IMR-90 (cell line): ENCODE results near the gene IL18RAP. TPM values are rescaled to one million over a fixed set of nuclear protein-coding genes. Genes with fewer than 3 reads are reported as not detected.

Experiments used
- ATAC-seq: fragments of 200-7000 bp; cut with Tn5 transposase; 2 replicates; pipeline ENCODE4 v1.9.1; 2020; ENCODE audit warnings: low read depth, mild to moderate bottlenecking, moderate library complexity
- BruUV-seq: library from RNA; stranded (reverse); fragments of 400-500 nt; replicated peaks from 2 replicates; lab custom pipeline; 2021; lab: Mats Ljungman, UMichigan
- CTCF ChIA-PET: fragments of 300-600 bp; formaldehyde crosslinking; extraction: SDS; loops from one replicate; lab custom pipeline; 2021; ENCODE audit warnings: antibody characterized with exemption; lab: Yijun Ruan, JAX
- POLR2A ChIA-PET: fragments of 300-600 bp; sonication (Branson Sonifier 250); formaldehyde crosslinking; loops from one replicate; lab custom pipeline; 2022; ENCODE audit warnings: antibody characterized with exemption; ENCODE audit not compliant: unreplicated experiment; lab: Charles Lee
- DNase-seq: peaks from one replicate; pipeline ENCODE4 v3.0.0; 2013
- H2AFZ ChIP-seq: replicated peaks from 2 replicates; pipeline ENCODE3; 2013; ENCODE audit warnings: low read length, mild to moderate bottlenecking; ENCODE audit not compliant: poor library complexity
- H2AK5ac ChIP-seq: 2 replicates; pipeline ENCODE4 v1.6.1; 2013; ENCODE audit warnings: low read depth, low read length, inconsistent platforms
- H2AK9ac ChIP-seq: replicated peaks from 2 replicates; pipeline ENCODE3; 2013; ENCODE audit warnings: mild to moderate bottlenecking, low read depth, low read length, moderate library complexity; ENCODE audit not compliant: poor library complexity
- H2BK120ac ChIP-seq: 2 replicates; pipeline ENCODE4 v1.6.1; 2013; ENCODE audit warnings: low read depth, low read length, inconsistent platforms
- H2BK15ac ChIP-seq: 3 replicates; pipeline ENCODE4 v1.6.1; 2013; ENCODE audit warnings: low read depth, low read length, inconsistent platforms
- H2BK20ac ChIP-seq: 2 replicates; pipeline ENCODE4 v1.6.1; 2013; ENCODE audit warnings: low read depth, mild to moderate bottlenecking, inconsistent platforms, low read length, moderate library complexity
- H2BK5ac ChIP-seq: 2 replicates; pipeline ENCODE4 v1.6.1; 2013; ENCODE audit warnings: mild to moderate bottlenecking, low read depth, low read length, inconsistent platforms; ENCODE audit not compliant: poor library complexity, severe bottlenecking
- H3K14ac ChIP-seq: replicated peaks from 2 replicates; pipeline ENCODE4 v1.6.1; 2013; ENCODE audit warnings: low read depth, low read length, inconsistent platforms
- H3K18ac ChIP-seq: 2 replicates; pipeline ENCODE4 v1.6.1; 2013; ENCODE audit warnings: low read depth, low read length, control low read depth
- H3K23ac ChIP-seq: 2 replicates; pipeline ENCODE4 v1.6.1; 2013; ENCODE audit warnings: low read depth, low read length, inconsistent platforms
- H3K27ac ChIP-seq: 2 replicates; pipeline ENCODE4 v1.5.1; 2013; ENCODE audit warnings: mild to moderate bottlenecking, control low read depth, low read length; ENCODE audit not compliant: insufficient read depth
- H3K27me3 ChIP-seq: 2 replicates; pipeline ENCODE4 v1.6.1; 2013; ENCODE audit warnings: low read length; ENCODE audit not compliant: control insufficient read depth, insufficient read depth
- H3K36me3 ChIP-seq: 2 replicates; pipeline ENCODE4 v1.6.1; 2013; ENCODE audit warnings: low read length, mixed read lengths; ENCODE audit not compliant: control insufficient read depth, insufficient read depth
- H3K4ac ChIP-seq: 2 replicates; pipeline ENCODE4 v1.6.1; 2013; ENCODE audit warnings: low read depth, low read length, inconsistent platforms
- H3K4me1 ChIP-seq: 2 replicates; pipeline ENCODE4 v1.6.1; 2013; ENCODE audit warnings: low read length, mixed read lengths; ENCODE audit not compliant: control insufficient read depth, insufficient read depth
- H3K4me2 ChIP-seq: 2 replicates; pipeline ENCODE4 v1.6.1; 2013; ENCODE audit warnings: low read depth, mild to moderate bottlenecking, control low read depth, low read length, moderate library complexity
- H3K4me3 ChIP-seq: 2 replicates; pipeline ENCODE4 v1.5.1; 2013; ENCODE audit warnings: low read depth, mild to moderate bottlenecking, control low read depth, low read length, moderate library complexity; ENCODE audit not compliant: insufficient read depth
- H3K56ac ChIP-seq: 2 replicates; pipeline ENCODE4 v1.6.1; 2013; ENCODE audit warnings: low read length, inconsistent platforms; ENCODE audit not compliant: insufficient read depth; ENCODE audit errors: extremely low read depth
- H3K79me1 ChIP-seq, 2 experiments: 2 replicates each; pipeline ENCODE4 v1.6.1; 2013; ENCODE audit warnings: low read length in 2 of 2, inconsistent platforms in 1 of 2, low read depth in 1 of 2
- H3K9ac ChIP-seq: 2 replicates; pipeline ENCODE4 v1.6.1; 2013; ENCODE audit warnings: low read depth, low read length, control low read depth
- H3K9me1 ChIP-seq: 2 replicates; pipeline ENCODE4 v1.6.1; 2013; ENCODE audit warnings: low read length, inconsistent platforms; ENCODE audit not compliant: insufficient read depth
- H3K9me3 ChIP-seq: 2 replicates; pipeline ENCODE4 v1.6.1; 2013; ENCODE audit warnings: low read length; ENCODE audit not compliant: control insufficient read depth, insufficient read depth
- H4K20me1 ChIP-seq: 2 replicates; pipeline ENCODE4 v1.6.1; 2013; ENCODE audit warnings: low read length, inconsistent platforms; ENCODE audit not compliant: insufficient read depth
- H4K5ac ChIP-seq: 2 replicates; pipeline ENCODE4 v1.6.1; 2013; ENCODE audit warnings: mild to moderate bottlenecking, low read depth, low read length, control low read depth
- H4K8ac ChIP-seq, 2 experiments: 2 replicates each; pipeline ENCODE4 v1.6.1; 2013; ENCODE audit warnings: low read depth in 2 of 2, low read length in 2 of 2, control low read depth in 1 of 2, inconsistent platforms in 1 of 2
- H4K91ac ChIP-seq: 2 replicates; pipeline ENCODE4 v1.6.1; 2013; ENCODE audit warnings: low read depth, low read length, inconsistent platforms; ENCODE audit not compliant: insufficient read depth
- BHLHE40 ChIP-seq: fragments of 150-350 bp; IDR thresholded peaks from 2 replicates; pipeline ENCODE4 v1.6.1; 2016; ENCODE audit warnings: mild to moderate bottlenecking, low read depth, low read length
- CEBPB ChIP-seq: IDR thresholded peaks from 2 replicates; pipeline ENCODE4 v1.6.1; 2012; ENCODE audit warnings: low read depth, low read length, improper control_type of control experiment
- CHD1 ChIP-seq: IDR thresholded peaks from 2 replicates; pipeline ENCODE4 v1.6.1; 2012; ENCODE audit warnings: low read depth, low read length, improper control_type of control experiment
- FOS ChIP-seq: fragments of 150-350 bp; IDR thresholded peaks from 2 replicates; pipeline ENCODE4 v1.6.1; 2016; ENCODE audit warnings: low read depth, low read length
- MAFK ChIP-seq: IDR thresholded peaks from 2 replicates; pipeline ENCODE4 v1.6.1; 2012; ENCODE audit warnings: low read depth, low read length, improper control_type of control experiment
- MXI1 ChIP-seq: IDR thresholded peaks from 2 replicates; pipeline ENCODE4 v1.6.1; 2012; ENCODE audit warnings: low read depth, mild to moderate bottlenecking, low read length, moderate library complexity, borderline replicate concordance
- NFE2L2 ChIP-seq: fragments of 150-350 bp; IDR thresholded peaks from 2 replicates; pipeline ENCODE4 v1.6.1; 2016; ENCODE audit warnings: low read depth, mild to moderate bottlenecking, low read length
- POLR2A ChIP-seq: IDR thresholded peaks from 2 replicates; pipeline ENCODE4 v1.6.1; 2012; ENCODE audit warnings: mild to moderate bottlenecking, low read depth, low read length
- RAD21 ChIP-seq: IDR thresholded peaks from 2 replicates; pipeline ENCODE4 v1.6.1; 2012; ENCODE audit warnings: low read length, improper control_type of control experiment
- RCOR1 ChIP-seq: IDR thresholded peaks from 2 replicates; pipeline ENCODE4 v1.6.1; 2012; ENCODE audit warnings: mild to moderate bottlenecking, low read length, improper control_type of control experiment; ENCODE audit not compliant: insufficient replicate concordance
- RFX5 ChIP-seq: IDR thresholded peaks from 2 replicates; pipeline ENCODE4 v1.8.0; 2012; ENCODE audit warnings: low read depth, mild to moderate bottlenecking, low read length, moderate library complexity
- SMC3 ChIP-seq: fragments of 150-350 bp; IDR thresholded peaks from 2 replicates; pipeline ENCODE4 v1.6.1; 2016; ENCODE audit warnings: low read depth, mild to moderate bottlenecking, antibody characterized with exemption, low read length, moderate library complexity
- WGBS, 2 experiments: methylation state at CpG; one replicate each; pipeline versions ENCODE4 v1.1.5 to v1.1.7; 2013; ENCODE audit warnings: missing lambda C conversion rate in 2 of 2; ENCODE audit not compliant: insufficient read length in 1 of 2; ENCODE audit errors: extremely low coverage in 2 of 2; 5-methylcytosine and 5-hydroxymethylcytosine counted together
- dilution Hi-C: fragments of 300-500 bp; cut with HindIII; formaldehyde crosslinking; loops from one replicate; pipeline ENCODE4 v1.14.3; 2018; ENCODE audit warnings: low sequenced_read_pairs; ENCODE audit not compliant: unreplicated experiment
- in situ Hi-C: fragments of 300-500 bp; cut with MboI; formaldehyde crosslinking; loops from 3 replicates; pipeline ENCODE4 v1.14.3; 2019; ENCODE audit warnings: low sequenced_read_pairs, inconsistent platforms, mixed read lengths
- intact Hi-C: fragments of 100-400 bp; cut with micrococcal nuclease; formaldehyde crosslinking; loops from 2 replicates; pipeline ENCODE4 v1.10.0; 2022
- polyA plus RNA-seq, 3 experiments: library from polyadenylated mRNA; depleted of rRNA; stranded (reverse); fragments of >200 nt; gene quantifications; 2 replicates each; pipeline ENCODE4 v1.2.3, GENCODE V29; 2012; ENCODE audit warnings: low replicate concordance in 1 of 3
- total RNA-seq: library from RNA; depleted of rRNA; stranded (reverse); fragments of >200 nt; gene quantifications from 2 replicates; pipeline ENCODE4 v1.2.3, GENCODE V29; 2012
- TF ChIP-seq, protein P1 (sequence below): conservative IDR thresholded peaks from 2 replicates; pipeline ENCODE4 v1.5.1; 2012; ENCODE audit warnings: mild to moderate bottlenecking, low read depth, low read length, improper control_type of control experiment
- TF ChIP-seq, protein P2 (sequence below): fragments of 150-350 bp; IDR thresholded peaks from 2 replicates; pipeline ENCODE4 v1.6.1; 2016; ENCODE audit warnings: low read depth, mild to moderate bottlenecking, low read length, moderate library complexity, borderline replicate concordance
- TF ChIP-seq, protein P3 (sequence below): fragments of 150-350 bp; IDR thresholded peaks from 2 replicates; pipeline ENCODE4 v1.6.1; 2017; ENCODE audit warnings: mild to moderate bottlenecking, antibody characterized with exemption, low read length, low read depth

IL18RAP gene
- total and polyA plus RNA-seq, 2 of the 4 experiments (the other 2 are of a cell fraction) = not detected

DNA sequence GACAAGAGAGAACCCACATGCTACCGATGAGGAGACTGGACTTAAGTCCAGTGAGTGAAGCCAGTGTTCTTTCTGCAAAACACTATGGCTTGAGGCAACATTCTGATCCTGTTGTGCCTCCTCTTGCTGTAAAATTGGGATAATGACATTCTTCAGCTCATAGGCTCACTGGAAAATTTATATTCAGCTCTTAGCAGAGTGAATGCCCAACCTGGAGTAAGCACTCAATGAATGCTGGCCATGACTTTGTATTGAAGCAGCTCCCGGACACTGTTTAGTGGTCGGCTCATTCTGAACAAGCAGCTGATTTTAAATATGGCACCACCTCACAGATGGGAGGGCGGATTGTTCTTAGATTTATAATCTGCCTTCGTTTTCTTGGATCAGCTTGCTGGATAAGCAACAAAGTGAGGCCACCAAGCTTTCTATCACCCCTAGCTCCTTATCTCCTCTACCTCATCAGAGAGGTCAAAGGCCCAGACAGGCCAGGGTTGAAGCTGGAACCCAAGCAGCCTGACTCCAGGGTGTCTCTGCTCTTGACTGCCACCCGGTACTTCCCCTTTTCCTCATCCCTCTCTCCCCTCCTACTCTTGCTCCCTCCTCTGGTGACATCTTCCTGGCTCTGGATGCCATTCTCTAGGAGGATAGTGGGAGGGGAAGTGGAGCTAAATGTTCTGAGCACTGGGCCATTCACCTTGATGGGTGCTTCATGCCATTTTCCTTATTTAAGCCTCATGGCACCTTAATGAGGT is 61.5 kb downstream of the IL18RAP start:
- ChIA-PET CTCF (interaction anchor here (1.3 kb wide), 1 partner anchor 11 kb away, joined by 4 read pairs; the partner anchor contains the start of gene SLC9A4), POLR2A (no interaction called here)
- intact Hi-C loops = no loop called here
- no peaks in the 10 kb centered on the region for H3K9me3 ChIP-seq
- H3K36me3 ChIP-seq = no peaks in the 10 kb centered on the region
- H2BK20ac ChIP-seq = no peak overlapping the region
- no peak overlapping the region for H3K18ac ChIP-seq
- no peaks in the 10 kb centered on the region for H3K79me1 ChIP-seq
- no peaks in the 10 kb centered on the region for H4K20me1 ChIP-seq
- dilution Hi-C loops = no loop called here
- H2BK15ac ChIP-seq = no peak overlapping the region
- WGBS, 2 experiments = 80% methylated on average over 1 of the region's 6 CpGs; no CpG with 5 or more reads in 1 of the 2 experiments
- ATAC-seq = no peak
- no peak overlapping the region for H2AFZ ChIP-seq
- H2BK5ac ChIP-seq = no peak overlapping the region
- no peak overlapping the region for H2AK5ac ChIP-seq
- no peak overlapping the region for H3K9ac ChIP-seq
- no peak overlapping the region for H3K4ac ChIP-seq
- no peak overlapping the region for H3K4me2 ChIP-seq
- H3K14ac ChIP-seq = no peak overlapping the region
- no peak for DNase-seq
- H4K5ac ChIP-seq = no peak overlapping the region
- no peaks in the 10 kb centered on the region; the same call in 1 of the 2 replicates for H3K4me1 ChIP-seq
- no peak overlapping the region for H3K23ac ChIP-seq
- H2AK9ac ChIP-seq = no peak overlapping the region
- H3K4me3 ChIP-seq = no peak overlapping the region
- H3K27me3 ChIP-seq = peaks cover 12% of the 10 kb centered on the region
- no peak overlapping the region for H4K91ac ChIP-seq
- in situ Hi-C loops = no loop called here
- no peak overlapping the region for H3K27ac ChIP-seq
- H4K8ac ChIP-seq = no peak overlapping the region
- H3K9me1 ChIP-seq = no peaks in the 10 kb centered on the region
- no TSS peak for BruUV-seq
- no peak overlapping the region for H2BK120ac ChIP-seq
- no peak overlapping the region for H3K56ac ChIP-seq
- no peak for TF ChIP-seq MXI1
- no peak for TF ChIP-seq RCOR1
- TF ChIP-seq FOS = no peak
- TF ChIP-seq, protein P1, sequence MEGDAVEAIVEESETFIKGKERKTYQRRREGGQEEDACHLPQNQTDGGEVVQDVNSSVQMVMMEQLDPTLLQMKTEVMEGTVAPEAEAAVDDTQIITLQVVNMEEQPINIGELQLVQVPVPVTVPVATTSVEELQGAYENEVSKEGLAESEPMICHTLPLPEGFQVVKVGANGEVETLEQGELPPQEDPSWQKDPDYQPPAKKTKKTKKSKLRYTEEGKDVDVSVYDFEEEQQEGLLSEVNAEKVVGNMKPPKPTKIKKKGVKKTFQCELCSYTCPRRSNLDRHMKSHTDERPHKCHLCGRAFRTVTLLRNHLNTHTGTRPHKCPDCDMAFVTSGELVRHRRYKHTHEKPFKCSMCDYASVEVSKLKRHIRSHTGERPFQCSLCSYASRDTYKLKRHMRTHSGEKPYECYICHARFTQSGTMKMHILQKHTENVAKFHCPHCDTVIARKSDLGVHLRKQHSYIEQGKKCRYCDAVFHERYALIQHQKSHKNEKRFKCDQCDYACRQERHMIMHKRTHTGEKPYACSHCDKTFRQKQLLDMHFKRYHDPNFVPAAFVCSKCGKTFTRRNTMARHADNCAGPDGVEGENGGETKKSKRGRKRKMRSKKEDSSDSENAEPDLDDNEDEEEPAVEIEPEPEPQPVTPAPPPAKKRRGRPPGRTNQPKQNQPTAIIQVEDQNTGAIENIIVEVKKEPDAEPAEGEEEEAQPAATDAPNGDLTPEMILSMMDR = no peak
- TF ChIP-seq RAD21 = no peak
- TF ChIP-seq POLR2A = no peak
- no peak for TF ChIP-seq MAFK
- TF ChIP-seq RFX5 = no peak
- no peak for TF ChIP-seq CHD1
- TF ChIP-seq, protein P2, sequence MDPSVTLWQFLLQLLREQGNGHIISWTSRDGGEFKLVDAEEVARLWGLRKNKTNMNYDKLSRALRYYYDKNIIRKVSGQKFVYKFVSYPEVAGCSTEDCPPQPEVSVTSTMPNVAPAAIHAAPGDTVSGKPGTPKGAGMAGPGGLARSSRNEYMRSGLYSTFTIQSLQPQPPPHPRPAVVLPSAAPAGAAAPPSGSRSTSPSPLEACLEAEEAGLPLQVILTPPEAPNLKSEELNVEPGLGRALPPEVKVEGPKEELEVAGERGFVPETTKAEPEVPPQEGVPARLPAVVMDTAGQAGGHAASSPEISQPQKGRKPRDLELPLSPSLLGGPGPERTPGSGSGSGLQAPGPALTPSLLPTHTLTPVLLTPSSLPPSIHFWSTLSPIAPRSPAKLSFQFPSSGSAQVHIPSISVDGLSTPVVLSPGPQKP = no peak
- TF ChIP-seq CEBPB = no peak
- TF ChIP-seq, protein P3, sequence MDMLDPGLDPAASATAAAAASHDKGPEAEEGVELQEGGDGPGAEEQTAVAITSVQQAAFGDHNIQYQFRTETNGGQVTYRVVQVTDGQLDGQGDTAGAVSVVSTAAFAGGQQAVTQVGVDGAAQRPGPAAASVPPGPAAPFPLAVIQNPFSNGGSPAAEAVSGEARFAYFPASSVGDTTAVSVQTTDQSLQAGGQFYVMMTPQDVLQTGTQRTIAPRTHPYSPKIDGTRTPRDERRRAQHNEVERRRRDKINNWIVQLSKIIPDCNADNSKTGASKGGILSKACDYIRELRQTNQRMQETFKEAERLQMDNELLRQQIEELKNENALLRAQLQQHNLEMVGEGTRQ = no peak
- TF ChIP-seq SMC3 = no peak
- TF ChIP-seq BHLHE40 = no peak
- no peak for TF ChIP-seq NFE2L2
